GM10266 (cell line): Measurements from ENCODE around the gene IFT57.

Source experiments
- DNase-seq: peaks from one replicate; pipeline ENCODE4 v3.0.0; 2012; ENCODE audit errors: extremely low spot score
- TF ChIP-seq, protein P1 (sequence below): IDR thresholded peaks from 2 replicates; pipeline ENCODE4 v1.5.1; 2012; ENCODE audit warnings: mild to moderate bottlenecking, low read depth; ENCODE audit not compliant: control insufficient read depth, insufficient read depth; ENCODE audit errors: missing control alignments

Gene IFT57

DNA sequence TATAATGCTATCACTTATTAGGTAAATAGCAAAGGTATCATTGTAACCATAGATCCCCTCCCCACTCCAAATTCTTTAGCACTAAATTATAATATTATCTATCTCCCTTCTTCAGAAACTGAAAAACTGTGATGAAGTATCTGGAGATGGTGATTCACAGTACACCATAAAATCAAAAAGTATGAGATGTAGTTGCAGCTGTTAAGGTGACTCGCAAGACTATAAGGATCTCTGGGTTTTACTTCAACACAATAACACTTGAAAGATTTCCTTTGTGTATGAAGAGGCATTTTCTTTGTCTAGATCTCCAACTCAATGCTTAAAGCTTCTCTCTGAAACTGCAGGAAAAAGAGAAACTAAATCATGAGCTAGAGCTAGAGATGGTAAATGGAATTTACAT is 46.9 kb downstream of the IFT57 start:
- no peak for DNase-seq
- TF ChIP-seq, protein P1, sequence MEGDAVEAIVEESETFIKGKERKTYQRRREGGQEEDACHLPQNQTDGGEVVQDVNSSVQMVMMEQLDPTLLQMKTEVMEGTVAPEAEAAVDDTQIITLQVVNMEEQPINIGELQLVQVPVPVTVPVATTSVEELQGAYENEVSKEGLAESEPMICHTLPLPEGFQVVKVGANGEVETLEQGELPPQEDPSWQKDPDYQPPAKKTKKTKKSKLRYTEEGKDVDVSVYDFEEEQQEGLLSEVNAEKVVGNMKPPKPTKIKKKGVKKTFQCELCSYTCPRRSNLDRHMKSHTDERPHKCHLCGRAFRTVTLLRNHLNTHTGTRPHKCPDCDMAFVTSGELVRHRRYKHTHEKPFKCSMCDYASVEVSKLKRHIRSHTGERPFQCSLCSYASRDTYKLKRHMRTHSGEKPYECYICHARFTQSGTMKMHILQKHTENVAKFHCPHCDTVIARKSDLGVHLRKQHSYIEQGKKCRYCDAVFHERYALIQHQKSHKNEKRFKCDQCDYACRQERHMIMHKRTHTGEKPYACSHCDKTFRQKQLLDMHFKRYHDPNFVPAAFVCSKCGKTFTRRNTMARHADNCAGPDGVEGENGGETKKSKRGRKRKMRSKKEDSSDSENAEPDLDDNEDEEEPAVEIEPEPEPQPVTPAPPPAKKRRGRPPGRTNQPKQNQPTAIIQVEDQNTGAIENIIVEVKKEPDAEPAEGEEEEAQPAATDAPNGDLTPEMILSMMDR = no peak

DNA sequence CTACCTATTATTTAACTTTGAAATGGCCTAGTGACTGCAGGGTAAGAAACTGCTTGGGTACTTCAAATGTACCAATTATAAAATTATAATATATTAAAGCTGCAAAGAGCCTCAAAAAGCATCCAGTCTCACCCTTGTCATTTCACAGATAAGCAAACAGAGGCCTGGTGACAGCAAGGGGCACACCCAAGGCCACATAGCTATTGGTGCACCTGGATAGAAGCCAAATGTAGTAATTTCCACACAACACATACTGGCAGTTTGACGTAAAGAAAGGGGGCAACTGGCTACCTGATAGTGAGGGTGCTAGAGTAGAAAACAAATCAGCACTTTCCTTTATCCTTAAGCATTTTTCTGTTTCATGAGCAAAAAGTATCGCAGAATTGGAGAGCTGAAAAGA is 51.1 kb downstream of the IFT57 start:
- DNase-seq = no peak
- TF ChIP-seq, protein P1 = no peak

DNA sequence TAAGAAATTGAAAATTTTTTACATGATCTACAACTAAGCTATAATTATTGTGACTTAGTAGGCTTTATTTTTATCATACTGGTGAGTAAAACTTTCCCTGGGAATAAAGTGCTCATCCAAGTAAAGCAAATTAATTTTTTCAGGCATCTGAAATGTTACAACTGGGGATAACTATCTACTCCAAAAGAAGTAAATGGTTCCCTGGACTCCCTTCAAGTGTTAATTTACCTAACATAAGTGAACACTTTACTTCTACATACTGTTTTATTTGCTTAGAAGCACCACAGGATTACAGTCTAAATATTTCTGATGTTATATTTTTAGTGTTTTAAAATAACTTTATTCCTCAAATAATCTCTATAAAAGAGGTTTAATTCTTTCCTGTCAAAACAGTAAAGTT is 57.8 kb downstream of the IFT57 start:
- TF ChIP-seq, protein P1 = no peak
- no peak for DNase-seq

DNA sequence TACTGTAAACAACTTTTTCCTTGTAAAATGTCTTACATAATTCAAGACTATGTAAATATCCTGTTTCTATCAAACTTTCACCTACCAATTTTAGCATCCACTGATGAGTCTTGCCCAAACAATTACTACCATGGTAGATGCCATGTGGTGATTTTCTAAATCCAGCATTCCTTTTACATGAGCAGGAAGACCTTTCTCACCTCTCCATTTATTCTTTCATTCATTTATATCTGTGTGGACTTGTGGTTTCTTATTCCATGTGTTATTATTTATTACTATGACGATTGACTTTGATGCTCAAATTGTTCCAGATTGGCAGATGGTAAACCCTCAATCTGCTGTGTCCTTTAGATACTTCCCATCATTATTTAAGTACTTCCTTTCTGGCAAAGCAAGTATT is 62.4 kb downstream of the IFT57 start:
- DNase-seq = no peak
- TF ChIP-seq, protein P1 = no peak

DNA sequence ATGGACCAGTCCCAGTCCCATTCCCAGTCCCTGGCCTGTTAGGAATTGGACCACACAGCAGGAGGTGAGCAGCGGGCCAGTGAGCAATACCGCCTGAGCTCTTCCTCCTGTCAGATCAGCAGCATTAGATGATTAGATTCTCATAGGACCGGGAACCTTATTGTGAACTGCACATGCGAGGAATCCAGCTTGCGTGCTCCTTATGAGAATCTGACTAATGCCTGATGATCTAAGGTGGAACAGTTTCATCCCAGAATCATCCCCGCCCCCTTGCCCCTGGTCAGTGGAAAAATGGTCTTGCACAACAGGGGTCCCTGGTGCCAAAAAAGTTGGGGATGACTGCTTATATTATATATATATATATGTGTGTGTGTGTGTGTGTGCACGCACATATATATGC is 63.1 kb downstream of the IFT57 start:
- TF ChIP-seq, protein P1 = no peak
- no peak for DNase-seq

DNA sequence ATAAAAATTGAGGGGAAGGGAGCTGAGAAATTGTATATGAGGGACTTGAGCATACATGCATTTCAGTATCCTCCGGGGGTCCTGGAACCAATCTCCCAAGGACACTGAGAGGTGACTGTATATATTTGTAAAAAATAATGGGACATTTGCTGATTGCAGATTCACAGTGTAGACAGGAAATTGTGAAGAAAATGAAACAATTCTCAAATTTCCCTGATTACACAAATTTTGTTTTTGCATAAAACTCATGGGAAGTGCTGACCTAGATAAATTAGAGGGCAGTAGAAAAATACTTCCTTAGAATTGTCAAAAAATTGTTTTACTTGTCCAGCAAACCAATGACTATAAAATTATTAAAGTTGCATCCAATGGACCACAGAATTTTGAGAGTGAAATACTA is 64.0 kb downstream of the IFT57 start:
- no peak for DNase-seq
- TF ChIP-seq, protein P1 = no peak

DNA sequence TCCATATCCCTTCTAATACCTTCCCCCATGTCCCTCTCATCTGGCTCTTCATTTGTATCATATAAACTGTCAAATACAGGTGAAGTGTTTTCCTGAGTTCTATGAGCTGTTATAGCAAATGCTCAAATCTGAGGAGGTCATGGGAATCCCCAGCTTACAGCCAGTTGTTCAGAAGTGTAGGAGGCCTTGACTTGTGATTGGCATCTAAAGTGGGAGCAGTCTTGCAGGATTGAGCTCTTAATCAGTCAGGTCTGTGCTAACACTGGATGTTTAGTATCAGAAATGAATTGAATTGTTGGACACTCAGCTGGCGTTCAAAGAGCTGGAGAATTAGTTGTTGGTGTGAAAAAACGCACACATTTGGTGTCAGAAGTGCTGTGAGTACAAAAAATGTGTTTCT is 65.0 kb downstream of the IFT57 start:
- DNase-seq = no peak
- TF ChIP-seq, protein P1 = no peak
